Activated CD4-positive, CD25-positive, alpha-beta regulatory T cell treated with anti-CD3 and anti-CD28 coated beads, Interleukin-2, amount 50 U/mL, for 72 hours (primary cell): ENCODE results near the gene TPPP2.
A peak's percentile ranks its signal among the peaks of the same experiment; 100 is the strongest.
"Not testable (repeated sequence)": the region's sequence is repeated elsewhere in the genome, so short reads cannot be mapped to it uniquely, and the experiment has no call there.

Experiments
- DNase-seq: peaks from one replicate; pipeline ENCODE4 v3.0.0; 2021

The TPPP2 gene

DNA sequence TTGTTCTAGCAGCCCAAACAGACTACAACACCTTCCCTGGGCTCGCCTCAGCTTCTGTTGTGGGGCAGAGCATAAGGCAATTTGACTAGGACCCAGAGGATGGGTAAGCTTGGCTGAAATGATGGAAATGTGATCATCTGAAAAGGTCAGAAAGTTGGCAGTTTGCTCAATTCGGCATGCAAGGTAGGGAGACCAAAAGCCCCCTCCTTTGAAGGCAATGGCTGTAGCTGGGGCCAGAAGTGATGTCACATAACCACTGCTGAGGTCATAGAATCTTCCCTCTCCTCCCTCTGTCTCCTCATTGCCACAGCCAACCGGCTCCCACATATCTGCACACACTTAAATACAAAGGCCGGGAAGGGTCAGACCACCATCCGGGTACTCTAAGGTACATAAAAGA, at the start of gene TPPP2:
TPPP2 (plus strand) TSS at position 301 of the 400 bp plus-strand sequence. CDS start 365 bp downstream, outside the sequence.
- DNase-seq = no peak

DNA sequence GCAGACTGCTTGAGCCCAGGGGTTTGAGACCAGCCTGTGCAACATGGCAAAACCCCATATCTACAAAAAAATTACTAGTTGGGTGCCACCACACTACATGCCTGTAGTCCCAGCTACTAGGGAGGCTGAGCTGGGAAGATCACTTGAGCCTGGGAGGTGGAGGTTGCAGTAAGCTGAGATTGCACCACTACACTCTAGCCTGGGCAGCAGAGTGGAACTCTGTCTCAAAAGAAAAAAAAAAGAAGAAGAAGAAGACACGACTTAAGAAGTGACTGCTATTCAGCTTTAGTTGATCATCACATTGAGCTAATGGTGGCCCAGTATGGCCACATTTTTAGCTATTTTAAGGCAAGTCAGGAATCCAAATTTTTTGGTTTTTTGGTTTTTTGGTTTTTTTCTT, 49.1 kb upstream of the TPPP2 start:
- no peak for DNase-seq

DNA sequence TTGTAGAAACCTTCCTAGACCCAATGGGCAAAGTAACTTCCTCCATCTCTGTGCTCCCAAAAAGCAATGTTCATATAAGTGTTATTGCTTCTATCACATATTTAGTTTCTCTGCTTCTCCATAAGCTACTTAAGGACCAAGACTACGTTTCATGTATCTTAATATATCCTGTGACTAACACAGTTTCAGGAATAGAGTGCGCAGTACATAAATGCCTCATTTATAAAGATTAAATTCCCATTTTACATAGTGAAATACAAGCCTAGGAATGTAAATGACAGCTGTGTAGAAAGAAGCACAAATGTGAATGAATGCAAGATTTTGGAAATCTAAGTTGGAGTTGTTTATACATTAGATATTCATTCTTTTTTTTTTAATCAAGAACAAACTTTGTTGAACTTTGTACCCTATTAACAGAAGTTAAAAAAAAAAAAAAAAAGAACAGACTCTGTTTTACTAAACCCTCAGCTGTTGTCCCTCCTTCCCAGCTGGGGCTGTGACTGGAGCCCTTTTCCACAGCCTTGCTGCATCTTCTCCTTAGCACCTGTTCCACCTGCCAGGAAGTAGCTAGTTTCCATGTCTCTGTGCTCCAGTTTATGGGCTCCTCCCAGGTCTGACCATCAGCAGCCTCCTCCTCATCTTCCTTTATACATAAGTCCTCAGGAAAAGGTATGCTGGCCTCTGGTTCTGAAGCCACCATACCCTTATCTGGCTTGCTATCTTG, 47.2 kb upstream of the TPPP2 start:
- no peak for DNase-seq

DNA sequence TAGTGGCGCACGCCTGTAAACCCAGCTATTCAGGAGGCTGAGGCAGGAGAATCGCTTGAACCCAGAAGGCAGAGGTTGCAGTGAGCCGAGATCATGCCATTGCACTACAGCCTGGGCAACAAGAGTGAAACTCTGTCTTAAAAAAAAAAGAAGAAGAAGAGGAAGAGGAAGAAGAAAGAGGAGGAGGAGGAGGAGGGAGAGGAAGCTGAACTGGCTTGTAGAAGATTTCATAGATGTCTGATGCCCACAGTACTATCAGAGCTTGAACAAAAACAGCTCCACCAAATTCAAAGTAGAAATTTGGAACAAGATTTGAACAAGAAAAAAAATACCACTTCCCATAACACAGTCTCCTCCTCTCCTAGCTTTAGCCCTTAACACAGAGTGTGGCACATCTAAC, 44.4 kb upstream of the TPPP2 start:
- DNase-seq = not testable (repeated sequence)

DNA sequence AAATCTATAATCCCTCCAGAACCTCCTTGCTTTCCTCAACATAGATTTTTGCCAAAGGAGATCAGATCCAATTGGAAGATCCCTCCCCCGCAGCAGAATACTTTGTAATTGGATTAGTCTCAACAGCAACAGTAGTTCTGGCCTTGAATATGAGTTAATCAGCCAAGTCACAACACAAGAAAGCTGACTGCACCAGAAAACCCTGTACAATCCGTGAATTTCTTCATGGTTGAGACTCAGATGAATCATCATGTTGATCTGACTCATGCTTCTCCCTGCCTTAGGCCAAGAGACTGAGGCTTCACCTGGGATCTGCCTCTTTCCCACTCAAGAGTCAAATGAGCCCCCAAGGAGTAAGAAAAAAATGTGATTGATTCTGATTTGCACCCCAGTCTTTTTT, 43.2 kb upstream of the TPPP2 start:
- DNase-seq = no peak

DNA sequence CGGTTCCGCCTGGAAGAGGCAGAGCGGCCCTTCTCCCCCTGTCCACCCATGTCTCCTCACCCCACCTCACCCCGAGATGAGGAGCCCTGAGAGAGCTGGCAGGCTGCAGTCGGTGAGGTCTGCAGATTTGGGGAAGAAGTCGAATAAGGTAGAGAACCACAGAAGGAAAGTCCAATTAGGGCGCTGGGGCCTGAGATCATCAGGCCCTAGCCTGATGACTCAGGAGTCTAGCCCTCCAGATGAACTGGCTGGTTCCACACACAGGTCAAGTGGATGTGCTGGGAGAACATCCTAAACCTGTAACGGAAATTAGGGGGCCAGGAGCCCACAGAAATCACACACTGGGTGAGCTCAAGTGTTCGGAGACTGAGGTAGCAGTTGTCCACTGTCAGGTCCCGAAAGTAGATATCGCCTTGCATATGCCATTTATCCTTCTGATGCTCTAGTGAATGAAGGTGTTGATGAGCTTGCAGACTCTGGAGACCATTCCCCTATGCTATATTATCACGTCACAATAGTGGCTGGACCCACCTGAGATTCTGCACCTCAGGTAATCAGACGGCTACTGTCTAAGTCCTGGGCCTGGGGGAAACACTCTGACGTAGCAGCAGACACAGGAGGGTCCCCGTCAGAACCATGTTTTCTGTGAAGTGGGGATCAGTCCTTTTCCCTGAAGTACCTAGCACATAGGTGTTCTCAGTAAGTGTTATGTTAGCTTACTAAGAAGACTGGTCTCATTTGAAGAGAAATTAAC, 41.1 kb upstream of the TPPP2 start:
- DNase-seq = no peak

DNA sequence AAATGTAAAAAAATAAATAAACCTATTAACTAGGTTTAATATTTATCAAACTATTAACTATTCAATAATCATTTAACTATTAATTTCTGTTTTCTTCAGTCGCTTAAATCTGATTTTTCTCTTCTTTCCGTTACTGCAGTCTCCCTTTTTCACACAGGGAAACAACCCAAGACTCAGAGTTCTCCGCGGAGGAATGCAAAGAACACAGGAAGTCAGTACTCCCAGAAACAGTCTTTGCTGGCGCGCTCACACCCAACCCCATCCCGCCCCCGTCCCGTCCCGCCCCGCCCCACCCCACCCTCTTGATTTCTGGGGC, 40.6 kb upstream of the TPPP2 start:
- no peak for DNase-seq

DNA sequence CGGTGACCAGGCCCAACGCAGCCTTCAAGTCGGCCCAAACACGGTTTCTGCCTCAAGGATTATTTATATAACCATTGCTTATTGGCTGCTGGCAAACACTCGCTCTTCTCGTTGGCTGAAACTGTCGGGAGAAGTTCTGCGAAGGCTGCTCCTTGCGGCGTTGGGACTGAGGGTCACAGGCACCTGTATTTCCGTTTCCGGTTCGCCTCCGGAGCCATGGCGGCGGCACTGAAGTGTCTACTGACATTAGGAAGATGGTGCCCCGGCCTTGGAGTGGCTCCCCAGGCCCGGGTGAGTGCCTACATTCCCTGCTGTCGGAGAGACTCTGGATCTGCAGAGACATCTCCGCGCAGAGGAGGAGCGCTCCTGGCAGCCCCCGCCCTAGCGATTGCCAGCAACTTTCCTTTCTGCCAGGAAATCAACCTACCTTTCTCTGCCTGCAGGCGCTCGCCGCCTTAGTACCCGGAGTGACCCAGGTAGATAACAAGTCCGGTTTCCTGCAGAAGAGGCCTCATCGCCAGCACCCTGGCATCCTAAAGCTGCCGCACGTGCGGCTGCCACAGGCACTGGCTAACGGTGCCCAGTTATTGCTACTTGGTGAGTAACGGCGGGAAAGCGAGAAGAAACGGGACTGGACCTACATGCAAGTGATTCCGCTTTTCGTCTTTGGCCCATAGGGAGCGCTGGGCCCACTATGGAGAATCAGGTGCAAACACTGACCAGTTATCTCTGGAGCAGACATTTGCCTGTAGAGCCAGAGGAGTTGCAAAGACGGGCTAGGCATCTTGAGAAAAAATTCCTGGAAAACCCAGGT, 40.0 kb upstream of the TPPP2 start, which contains the start of gene METTL17:
METTL17 (plus strand) TSS at position 194 of the 814 bp plus-strand sequence; CDS start at position 217, 23 bp downstream.
- peak; percentile 83 for DNase-seq

DNA sequence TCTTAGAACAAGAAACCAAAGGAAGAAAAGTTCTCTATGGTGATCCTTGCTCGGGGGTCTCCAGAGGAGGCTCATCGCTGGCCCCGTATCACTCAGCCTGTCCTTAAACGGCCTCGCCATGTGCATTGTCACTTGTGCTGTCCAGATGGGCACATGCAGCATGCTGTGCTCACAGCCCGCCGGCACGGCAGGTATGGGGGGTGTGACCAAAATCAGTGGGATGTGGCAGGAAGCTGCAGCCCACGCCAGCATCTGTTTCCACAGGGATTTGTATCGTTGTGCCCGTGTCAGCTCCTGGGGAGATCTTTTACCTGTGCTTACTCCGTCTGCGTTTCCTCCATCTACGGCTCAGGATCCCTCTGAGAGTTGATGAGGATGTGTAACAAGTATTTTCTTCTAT, 33.5 kb upstream of the TPPP2 start:
- no peak for DNase-seq

DNA sequence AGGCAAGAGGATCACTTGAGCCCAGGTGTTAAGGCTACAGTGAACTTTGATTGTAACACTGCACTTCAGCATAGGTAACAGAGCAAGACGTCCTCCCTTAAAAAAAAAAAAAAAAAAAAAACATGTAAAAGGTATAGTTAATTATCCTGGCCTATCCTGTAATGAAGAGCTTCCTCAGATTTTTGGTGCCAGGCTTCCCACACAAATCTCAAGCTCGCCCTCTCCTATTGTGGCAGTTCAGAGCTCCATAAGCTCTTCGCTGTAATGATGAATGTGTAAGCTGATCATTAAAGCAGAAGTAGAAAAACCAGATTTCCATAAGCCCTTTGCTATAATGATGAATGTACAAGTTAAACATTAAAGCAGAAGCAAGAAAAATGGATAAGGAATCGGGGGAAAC, 32.9 kb upstream of the TPPP2 start:
- no peak for DNase-seq

DNA sequence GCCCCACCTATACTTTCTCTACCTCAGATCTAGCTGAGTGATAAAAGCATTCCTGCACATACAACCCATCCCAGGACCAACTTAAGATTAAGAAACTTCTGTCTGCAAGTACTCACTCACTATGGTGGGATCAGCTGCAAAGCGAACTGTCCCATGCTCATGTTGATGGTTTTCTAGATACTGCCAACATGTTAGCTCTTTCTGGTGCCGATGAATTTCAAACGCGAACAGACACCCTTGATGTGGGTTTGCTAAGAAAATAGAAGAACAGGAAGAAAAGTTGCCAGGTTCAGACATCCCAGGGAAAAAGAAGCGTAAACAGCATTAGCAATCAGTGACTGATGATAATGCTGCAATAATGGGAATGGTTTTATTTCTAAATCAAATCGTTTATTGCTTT, 32.5 kb upstream of the TPPP2 start:
- no peak for DNase-seq

DNA sequence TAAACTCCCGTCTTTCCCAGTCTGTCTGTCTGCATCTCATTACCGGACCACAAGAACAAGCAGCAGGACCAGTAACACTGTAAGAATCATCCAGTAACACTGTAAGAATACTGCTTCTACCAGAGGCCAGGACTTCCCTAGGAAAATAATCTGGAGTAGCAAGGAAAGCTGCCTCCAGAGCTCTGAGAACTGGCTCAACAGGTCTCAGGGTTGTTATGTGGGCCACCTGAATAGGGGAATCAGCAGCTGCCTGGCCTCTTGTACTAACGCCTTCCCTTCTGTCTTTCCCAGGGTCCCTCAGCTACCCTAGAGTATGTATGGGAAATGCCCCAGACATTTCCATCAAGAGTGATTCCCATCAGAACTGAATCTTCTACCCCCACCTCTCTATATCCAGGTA, 31.9 kb upstream of the TPPP2 start:
- no peak for DNase-seq

DNA sequence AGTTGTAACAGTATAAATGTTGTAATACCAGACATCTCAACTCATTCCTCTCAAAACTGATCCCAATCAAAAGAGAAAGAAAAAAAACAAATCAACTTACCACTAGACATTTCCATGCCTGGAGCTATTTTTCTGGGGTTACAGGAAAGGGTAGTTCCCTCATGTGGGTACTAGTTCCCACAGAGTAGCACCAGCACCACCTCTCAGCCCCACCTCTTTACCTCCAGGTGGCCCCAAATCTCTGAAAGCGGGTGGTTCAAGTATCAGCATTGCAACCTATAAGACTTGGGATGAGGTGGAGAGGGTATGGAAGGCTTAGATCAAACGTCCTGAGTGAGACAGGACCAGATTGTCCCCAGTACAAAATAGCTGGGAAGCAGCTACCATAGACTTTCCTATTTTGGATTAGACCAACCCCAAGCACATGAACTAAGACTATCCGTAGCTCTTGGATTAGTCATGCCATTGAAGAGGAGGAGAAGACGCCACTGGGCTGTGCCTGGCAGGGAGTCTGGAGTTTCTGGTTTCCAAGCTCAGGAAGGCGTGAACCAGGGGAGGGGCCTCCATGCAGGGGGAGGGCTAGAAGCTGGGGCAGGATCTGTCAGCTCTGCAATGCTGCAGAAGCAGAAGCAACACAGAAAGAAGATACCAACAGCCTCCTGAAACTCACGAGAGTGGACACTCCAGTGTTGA, 31.2 kb upstream of the TPPP2 start, which contains the start of gene SLC39A2:
SLC39A2 (plus strand) TSS at position 620 of the 693 bp plus-strand sequence. CDS start 154 bp downstream, outside the sequence.
- no peak for DNase-seq

DNA sequence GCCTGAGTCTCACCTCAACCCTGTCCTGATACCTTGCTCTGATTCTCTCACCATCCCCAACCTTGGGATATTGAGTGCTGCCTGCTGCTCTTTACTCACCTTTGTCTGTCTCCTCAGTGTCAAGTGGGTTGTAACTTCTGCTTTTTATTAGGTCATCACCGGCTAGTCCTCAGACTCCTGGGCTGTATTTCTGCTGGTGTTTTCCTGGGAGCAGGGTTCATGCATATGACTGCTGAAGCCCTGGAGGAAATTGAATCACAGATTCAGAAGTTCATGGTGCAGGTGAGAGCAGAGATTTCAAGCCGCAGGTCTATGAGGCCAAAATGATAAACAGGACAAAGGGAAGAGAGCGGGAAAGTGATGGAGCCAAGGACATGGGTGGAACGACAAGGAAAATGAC, 30.4 kb upstream of the TPPP2 start:
- no peak for DNase-seq

DNA sequence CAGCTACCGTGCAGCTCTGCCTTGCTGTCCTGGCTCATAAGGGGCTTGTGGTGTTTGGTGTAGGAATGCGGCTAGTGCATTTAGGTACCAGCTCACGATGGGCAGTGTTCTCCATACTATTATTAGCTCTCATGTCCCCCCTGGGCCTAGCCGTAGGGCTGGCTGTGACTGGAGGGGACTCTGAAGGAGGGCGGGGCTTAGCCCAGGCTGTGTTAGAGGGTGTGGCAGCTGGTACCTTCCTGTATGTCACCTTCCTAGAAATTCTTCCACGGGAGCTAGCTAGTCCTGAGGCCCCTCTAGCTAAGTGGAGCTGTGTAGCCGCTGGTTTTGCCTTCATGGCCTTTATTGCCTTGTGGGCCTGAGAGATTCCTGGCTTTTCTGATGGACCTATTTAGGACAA, 28.8 kb upstream of the TPPP2 start:
- no peak for DNase-seq

DNA sequence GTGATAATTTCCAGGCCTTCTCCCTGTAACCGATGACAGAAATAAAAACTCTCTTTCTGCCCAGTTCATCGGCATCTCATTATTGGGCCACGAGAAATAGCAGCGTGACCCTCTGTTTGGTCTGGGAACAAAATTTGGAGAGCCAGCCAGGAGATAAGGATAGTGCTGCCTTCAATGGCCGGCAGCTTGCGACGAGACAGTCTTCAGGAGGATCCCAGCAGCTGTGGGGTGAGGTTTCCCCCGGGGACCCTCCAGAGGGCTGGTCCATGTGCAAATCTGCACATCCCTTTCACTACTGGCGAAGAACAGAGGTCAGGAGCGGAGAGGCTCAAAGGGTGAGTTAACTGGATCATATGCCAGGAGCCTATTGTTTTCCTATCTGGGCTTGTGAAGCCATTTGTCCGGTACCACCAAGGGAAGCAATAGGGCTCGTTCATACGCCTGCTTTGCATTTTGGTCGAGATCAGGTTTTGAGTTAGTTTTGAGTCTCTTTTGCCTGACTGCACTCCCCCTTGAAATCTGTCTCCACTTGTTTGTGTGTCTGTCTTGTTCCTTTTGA, 26.1 kb upstream of the TPPP2 start:
- no peak for DNase-seq

DNA sequence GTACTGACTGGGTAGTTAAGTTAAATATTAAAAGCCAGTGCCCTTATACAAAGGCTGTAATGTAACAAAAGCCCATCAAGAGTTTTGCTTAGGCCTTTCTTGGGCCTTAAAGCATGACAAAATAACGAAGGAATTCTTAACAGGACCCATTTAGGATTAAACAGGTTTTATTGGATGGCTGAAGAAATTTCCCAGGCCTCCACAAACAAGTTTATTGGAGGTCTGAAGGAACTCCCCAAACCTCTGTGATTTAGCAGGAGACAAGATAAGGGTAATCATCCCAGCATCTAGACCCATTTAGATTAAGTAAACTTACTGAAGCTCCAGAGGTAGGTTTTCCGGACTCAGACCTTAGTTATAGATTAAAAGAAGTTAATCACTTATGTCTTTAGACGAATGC, 20.3 kb upstream of the TPPP2 start:
- DNase-seq = not testable (repeated sequence)

DNA sequence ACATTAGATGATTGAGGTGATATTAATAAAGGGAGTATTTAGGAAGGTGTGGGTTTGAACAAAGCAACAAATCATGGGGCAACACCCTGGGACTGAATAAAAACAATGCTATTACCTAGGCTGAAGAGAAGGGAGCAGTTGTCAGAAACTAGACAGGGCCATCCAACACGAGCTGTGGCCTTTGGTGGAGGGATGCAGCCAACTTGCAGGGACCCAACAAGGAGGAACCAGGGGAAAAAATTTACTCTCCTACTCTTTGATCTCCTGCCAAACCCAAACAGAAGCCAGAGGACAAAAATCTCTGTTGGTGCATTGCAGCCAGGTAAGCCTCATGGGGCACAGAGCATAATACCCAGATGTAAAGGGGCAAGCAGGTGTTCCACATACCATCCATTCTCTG, 18.9 kb upstream of the TPPP2 start:
- no peak for DNase-seq

DNA sequence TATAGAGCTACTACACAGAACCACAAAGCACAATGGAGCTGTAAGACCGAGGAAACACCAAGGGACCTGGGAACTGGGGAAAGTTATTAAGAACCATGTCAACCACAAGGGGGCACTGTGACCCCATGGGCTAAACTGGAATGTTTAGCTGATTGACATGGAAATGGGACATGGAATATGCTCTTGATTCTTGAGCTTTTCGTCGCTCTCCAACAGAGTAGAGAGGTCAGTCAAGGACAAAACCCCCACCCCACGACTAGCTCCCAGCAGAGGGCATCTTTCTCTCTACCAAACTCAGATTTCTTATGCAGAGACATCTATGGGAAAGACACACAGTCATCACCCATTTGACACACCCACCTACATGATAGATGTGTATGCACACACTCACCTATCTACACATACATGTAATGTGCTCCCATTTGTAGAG, 15.2 kb upstream of the TPPP2 start:
- peak; percentile 77 for DNase-seq

DNA sequence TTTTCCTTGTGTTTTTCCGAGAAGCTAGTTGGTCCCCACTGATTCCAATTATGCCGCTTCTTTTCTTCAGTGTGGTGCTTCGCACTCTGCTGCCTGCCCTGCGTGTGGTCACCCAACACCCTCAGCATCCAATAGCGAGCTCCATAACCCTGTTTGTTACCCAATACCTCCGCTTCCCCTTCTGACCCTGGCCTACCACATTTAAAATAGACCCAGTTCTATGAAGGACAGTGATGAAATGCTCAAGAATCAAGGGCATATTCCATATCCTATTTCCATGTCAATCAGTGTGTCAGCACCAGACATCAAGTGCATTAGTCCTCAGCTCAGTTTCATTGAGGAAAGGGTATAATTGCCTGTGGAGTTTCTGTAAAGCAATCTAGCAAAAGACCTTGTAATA, 14.7 kb upstream of the TPPP2 start:
- DNase-seq = no peak

DNA sequence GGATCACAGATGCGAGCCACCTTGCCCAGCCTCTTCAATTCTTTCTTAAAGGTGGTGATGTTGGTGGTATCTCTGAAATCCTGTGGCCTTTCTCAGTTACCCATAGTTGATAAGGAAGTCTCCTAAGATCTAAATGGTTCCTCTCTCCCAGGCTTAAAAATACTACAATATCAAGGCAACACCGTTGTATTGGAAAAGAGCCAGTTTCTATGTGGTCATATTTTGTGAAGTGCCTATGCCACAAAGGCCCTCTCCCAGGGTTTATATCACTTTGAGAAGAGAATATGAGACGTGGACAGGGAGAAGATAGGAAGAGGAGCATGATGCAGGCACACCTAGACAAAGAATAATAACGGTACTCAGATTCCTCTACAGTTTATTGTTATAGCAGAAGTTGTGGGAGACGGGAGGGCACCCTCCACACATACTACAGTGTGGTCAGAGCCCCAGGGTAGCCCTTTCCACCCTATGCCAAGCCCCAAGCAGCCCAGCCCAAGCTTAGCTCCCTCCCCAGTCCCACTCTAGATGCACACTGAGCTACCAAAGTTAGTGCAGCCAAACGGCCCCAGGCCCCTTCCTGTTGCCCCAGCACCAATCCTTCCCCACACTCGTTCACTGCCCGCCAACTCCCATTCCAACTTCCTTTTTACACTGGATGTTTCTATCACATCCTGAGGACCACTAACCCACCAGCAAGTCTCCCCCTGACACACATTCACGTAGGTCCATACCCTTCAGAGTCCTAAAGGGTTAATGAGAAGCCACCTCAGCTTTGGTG, 13.4 kb upstream of the TPPP2 start:
- DNase-seq = no peak
